Stimulated activated CD8-positive, alpha-beta memory T cell treated with anti-CD3 and anti-CD28 coated beads, Interleukin-15, amount 100 ng/mL, for 4 hours (primary cell): ENCODE measurements around the gene WAPL.

ENCODE experiments used
- DNase-seq, 2 donors: peaks; one replicate each; pipeline ENCODE4 v3.0.0-alpha.2; 2020; ENCODE audit warnings: low read depth in 2 of 2

Gene WAPL

GRCh38 chr10:86523348-86523747 lies 1.8 kb upstream of the WAPL start:
- no peak for DNase-seq

- DNase-seq: no peak
These were observed 891 bp upstream of the WAPL start for GRCh38 chr10:86522510-86522855.

GRCh38 chr10:86520871-86521677 lies 518 bp downstream of the WAPL start:
- DNase-seq: peak in 1 of 2 donors; percentile 21

DNA sequence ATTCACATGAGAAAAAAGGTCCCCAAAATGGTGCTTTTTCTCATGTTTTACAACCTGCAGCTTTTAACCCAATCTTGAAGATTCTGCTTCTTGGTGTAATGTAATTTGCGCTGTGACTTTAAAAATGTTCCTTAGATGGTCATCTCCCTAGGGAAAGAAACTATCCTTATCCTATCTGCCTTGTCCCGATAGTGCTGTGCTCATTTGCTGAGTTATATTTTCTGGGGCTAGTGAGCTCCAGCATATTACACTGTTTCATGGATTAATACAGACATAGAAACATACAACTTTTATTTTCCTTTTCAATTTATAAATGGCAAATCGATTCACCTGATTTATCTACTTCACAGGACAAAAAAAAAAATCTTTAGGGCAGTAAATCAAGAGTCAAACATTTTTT lies 2.8 kb downstream of the WAPL start:
- DNase-seq: no peak

DNA sequence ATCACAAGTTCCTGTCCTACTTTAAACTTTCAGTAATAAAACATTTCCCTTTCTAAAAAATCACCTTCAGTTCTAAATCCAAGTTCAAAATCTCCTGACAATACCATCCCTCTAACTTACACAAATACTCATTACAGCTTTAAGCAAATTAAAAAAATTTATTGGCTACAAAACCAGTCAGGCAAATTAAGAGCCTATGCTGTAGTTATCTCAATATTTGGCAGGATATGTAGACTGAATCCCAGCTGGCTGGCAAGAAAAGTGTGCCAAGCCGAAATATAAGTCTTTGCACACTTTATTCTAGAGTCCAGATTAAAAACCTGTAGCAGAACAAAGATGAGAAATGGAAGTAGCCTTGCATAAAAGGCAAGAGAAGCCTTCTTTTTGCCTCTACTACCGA lies 9.5 kb downstream of the WAPL start:
- DNase-seq: no peak

- DNase-seq: no peak
These were observed 10.3 kb downstream of the WAPL start for GRCh38 chr10:86511027-86511865.

- DNase-seq: no peak
These were observed 12.4 kb downstream of the WAPL start for GRCh38 chr10:86509145-86509544.

DNA sequence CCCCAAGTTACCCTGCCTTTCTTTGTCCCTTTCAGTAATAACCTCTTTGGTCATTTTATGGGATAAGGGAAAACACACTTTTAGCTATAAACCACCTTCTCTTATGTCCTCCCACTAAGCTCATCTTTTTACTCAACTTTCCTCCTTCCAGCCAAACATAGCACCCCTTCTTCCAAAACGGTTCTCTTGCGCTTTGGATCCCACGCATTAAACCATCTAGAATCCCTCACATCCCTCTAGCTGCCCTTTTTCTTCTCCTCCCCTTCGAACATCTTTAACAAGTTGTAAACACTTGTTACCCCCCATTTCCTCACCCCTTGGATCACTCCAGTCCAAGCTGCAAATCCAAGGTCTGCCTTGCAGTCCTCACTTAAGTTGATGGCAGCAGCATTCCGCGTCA lies 13.4 kb downstream of the WAPL start:
- no peak for DNase-seq

- no peak for DNase-seq
These were observed 15.1 kb downstream of the WAPL start for GRCh38 chr10:86506499-86506898.

GRCh38 chr10:86506062-86506461 lies 15.5 kb downstream of the WAPL start:
- DNase-seq: no peak

- no peak for DNase-seq
These were observed 17.1 kb downstream of the WAPL start for GRCh38 chr10:86504510-86504909.

GRCh38 chr10:86500846-86501245 lies 20.7 kb downstream of the WAPL start:
- no peak for DNase-seq

DNA sequence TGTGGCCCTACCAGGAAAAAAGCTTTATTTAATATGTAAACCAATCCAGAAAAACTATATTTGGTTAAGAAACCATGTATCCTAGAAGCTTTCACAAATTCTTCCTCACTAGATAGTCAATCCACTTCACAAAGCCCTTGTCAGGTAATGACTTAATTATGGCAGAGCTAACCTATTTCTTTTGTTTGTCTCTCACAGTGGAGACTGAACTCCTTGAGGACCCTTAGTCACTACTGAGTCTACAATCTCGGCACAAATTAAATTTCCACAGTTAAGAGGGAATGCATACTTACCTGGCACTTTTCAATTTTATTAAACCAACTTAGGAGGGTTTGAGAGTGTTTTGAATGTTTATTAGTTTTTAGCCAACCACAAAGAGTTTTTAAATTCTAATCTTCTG lies 23.0 kb downstream of the WAPL start:
- DNase-seq: no peak

DNA sequence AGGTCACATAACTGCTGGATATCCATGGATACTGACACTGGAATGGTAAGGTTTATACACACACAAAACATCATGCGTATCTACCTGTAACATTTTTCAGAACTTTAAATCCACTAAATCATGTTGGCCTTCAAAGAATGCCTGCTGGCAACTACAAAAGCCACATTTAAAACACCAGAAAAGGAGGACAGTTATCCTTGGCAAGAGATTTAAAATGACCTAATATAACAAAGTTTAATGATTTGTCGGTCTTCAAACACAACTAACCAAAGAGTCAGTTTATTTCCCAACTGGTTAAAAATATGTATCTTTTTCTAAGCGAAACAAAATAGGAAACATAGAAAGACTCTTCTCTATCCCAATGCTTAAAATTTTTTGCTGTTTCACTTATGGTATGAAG lies 24.0 kb downstream of the WAPL start:
- no peak for DNase-seq

DNA sequence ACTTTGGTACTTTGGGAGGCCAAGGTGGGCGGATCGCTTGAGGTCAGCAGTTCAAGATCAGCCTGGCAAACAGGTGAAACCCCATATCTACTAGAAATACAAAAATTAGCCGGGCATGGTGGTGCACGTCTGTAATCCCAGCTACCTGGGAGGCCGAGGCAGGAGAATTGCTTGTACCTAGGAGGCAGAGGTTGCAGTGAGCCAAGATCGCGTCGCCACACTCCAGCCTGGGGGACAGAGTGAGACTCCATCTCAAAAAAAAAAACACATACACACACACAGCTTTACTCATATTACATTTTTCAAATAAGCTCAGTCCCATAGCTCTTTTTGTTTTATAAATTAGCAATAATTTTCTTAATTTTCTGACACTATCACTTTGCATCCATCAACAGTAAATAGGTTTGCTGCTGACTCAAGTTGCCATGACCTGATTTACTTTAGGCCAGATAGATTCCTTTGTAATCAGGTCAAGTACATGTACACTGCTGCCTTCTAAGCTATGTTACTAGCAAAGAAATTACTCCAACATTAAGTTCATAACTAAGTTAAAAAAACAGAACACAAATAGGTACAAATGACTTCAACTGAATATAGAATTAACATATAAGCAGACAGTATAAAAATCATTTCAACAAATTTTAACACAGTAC lies 31.5 kb downstream of the WAPL start:
- no peak for DNase-seq

GRCh38 chr10:86489071-86489810 lies 32.4 kb downstream of the WAPL start:
- DNase-seq: no peak

- no peak for DNase-seq
These were observed 34.7 kb downstream of the WAPL start for GRCh38 chr10:86486856-86487255.

DNA sequence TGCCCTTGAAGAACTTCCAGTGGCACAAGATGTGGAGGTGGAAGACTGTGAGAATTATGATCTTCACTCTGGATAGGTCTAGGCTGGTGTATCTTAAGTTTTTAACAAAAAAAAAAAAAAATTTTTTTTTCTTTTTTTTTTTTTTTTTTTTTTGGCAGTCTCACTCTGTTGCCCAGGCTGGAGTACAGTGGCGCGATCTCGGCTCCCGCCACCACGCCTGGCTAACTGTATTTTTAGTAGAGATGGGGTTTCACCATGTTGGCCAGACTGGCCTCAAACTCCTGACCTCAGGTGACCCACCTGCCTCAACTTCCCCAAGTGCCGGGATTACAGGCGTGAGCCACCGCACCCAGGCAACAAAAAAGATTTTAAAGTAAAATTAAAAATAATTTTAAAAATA lies 37.9 kb downstream of the WAPL start:
- DNase-seq: no peak

GRCh38 chr10:86481761-86482160 lies 39.8 kb downstream of the WAPL start:
- DNase-seq: no peak

- DNase-seq: no peak
These were observed 41.0 kb downstream of the WAPL start for GRCh38 chr10:86480571-86480970.

- DNase-seq: no peak
These were observed 49.5 kb downstream of the WAPL start for GRCh38 chr10:86472061-86472460.
